GM23338 (cell line): ENCODE results near the gene LRRC28. TPM values are rescaled to one million over a fixed set of nuclear protein-coding genes. Genes with fewer than 3 reads are reported as not detected.

Experiments used
- ATAC-seq: fragments of 200-7000 bp; cut with Tn5 transposase; 3 replicates; pipeline ENCODE4 v1.9.1; 2020
- DNase-seq: peaks from one replicate; pipeline ENCODE4 v3.0.0-alpha.2; 2015; ENCODE audit warnings: low spot score
- H2AFZ ChIP-seq: fragments of 200-600 bp; sonication (generic); 2 replicates; pipeline ENCODE4 v1.8.0; 2016; ENCODE audit warnings: antibody characterized with exemption, mild to moderate bottlenecking, moderate library complexity
- H3F3A ChIP-seq: fragments of 200-600 bp; sonication (generic); replicated peaks from 2 replicates; pipeline ENCODE4 v1.8.0; 2017; ENCODE audit warnings: antibody characterized with exemption, mixed run types, low read depth
- H3K27ac ChIP-seq: fragments of 200-600 bp; sonication (generic); 2 replicates; pipeline ENCODE4 v1.6.1; 2016; ENCODE audit warnings: low read depth
- H3K27me3 ChIP-seq: fragments of 200-600 bp; sonication (generic); 2 replicates; pipeline ENCODE4 v1.8.0; 2016; ENCODE audit warnings: mild to moderate bottlenecking, mixed run types, moderate library complexity; ENCODE audit not compliant: insufficient read depth
- H3K36me3 ChIP-seq: fragments of 200-600 bp; sonication (generic); 2 replicates; pipeline ENCODE4 v1.8.0; 2016; ENCODE audit warnings: mild to moderate bottlenecking; ENCODE audit not compliant: insufficient read depth
- H3K4me1 ChIP-seq: fragments of 200-600 bp; sonication (generic); 2 replicates; pipeline ENCODE4 v1.8.0; 2016; ENCODE audit warnings: mild to moderate bottlenecking, moderate library complexity; ENCODE audit not compliant: insufficient read depth
- H3K4me2 ChIP-seq: fragments of 200-600 bp; sonication (generic); 2 replicates; pipeline ENCODE4 v1.7.1; 2017; ENCODE audit warnings: mixed run types
- H3K4me3 ChIP-seq: fragments of 200-600 bp; sonication (generic); 2 replicates; pipeline ENCODE4 v1.6.1; 2016; ENCODE audit warnings: mixed run types
- H3K79me2 ChIP-seq: fragments of 200-600 bp; sonication (generic); replicated peaks from 2 replicates; pipeline ENCODE4 v1.8.0; 2017; ENCODE audit warnings: mild to moderate bottlenecking; ENCODE audit not compliant: insufficient read depth
- H3K9me2 ChIP-seq: fragments of 200-600 bp; sonication (generic); 2 replicates; pipeline ENCODE4 v1.8.0; 2017; ENCODE audit not compliant: insufficient read depth
- H4K20me1 ChIP-seq: fragments of 200-600 bp; sonication (generic); replicated peaks from 2 replicates; pipeline ENCODE4 v1.8.0; 2017; ENCODE audit warnings: mild to moderate bottlenecking; ENCODE audit not compliant: insufficient read depth
- H3K27ac Mint-ChIP-seq: 2 replicates; pipeline ENCODE4 v1.8.0; 2020; ENCODE audit warnings: inconsistent platforms, mild to moderate bottlenecking, moderate library complexity, mixed read lengths
- H3K27me3 Mint-ChIP-seq: 3 replicates; pipeline ENCODE4 v1.8.0; 2022; ENCODE audit warnings: low read depth, mild to moderate bottlenecking, moderate library complexity, mixed read lengths, inconsistent platforms; ENCODE audit not compliant: insufficient read depth, poor library complexity
- H3K36me3 Mint-ChIP-seq: 3 replicates; pipeline ENCODE4 v1.8.0; 2021; ENCODE audit warnings: low read depth, mild to moderate bottlenecking, inconsistent platforms, moderate library complexity, mixed read lengths
- H3K4me1 Mint-ChIP-seq: 3 replicates; pipeline ENCODE4 v1.8.0; 2020; ENCODE audit warnings: mild to moderate bottlenecking, inconsistent platforms, mixed read lengths
- H3K4me3 Mint-ChIP-seq: 3 replicates; pipeline ENCODE4 v1.8.0; 2021; ENCODE audit warnings: moderate library complexity, mild to moderate bottlenecking, inconsistent platforms, mixed read lengths
- H3K9me3 Mint-ChIP-seq: 3 replicates; pipeline ENCODE4 v1.8.0; 2020; ENCODE audit warnings: moderate library complexity, mild to moderate bottlenecking, inconsistent platforms, mixed read lengths
- EZH2phosphoT487 ChIP-seq: fragments of 200-600 bp; sonication (generic); IDR thresholded peaks from one replicate; pipeline ENCODE4 v1.8.1; 2018; ENCODE audit warnings: antibody characterized with exemption; ENCODE audit not compliant: unreplicated experiment
- REST ChIP-seq: IDR thresholded peaks from one replicate; pipeline ENCODE4 v1.6.1; 2018; ENCODE audit warnings: antibody characterized with exemption; ENCODE audit not compliant: unreplicated experiment
- STAT1 ChIP-seq: IDR thresholded peaks from one replicate; pipeline ENCODE4 v1.6.1; 2016; ENCODE audit warnings: antibody characterized with exemption; ENCODE audit not compliant: unreplicated experiment
- ZNF331 ChIP-seq: fragments of 250-450 bp; sonication (Bioruptor Pico); IDR thresholded peaks from 2 replicates; pipeline ENCODE4 v1.5.0; 2020; ENCODE audit warnings: low read depth, mild to moderate bottlenecking, moderate library complexity
- ZNF462 ChIP-seq: fragments of 250-450 bp; sonication (Bioruptor Pico); IDR thresholded peaks from 2 replicates; pipeline ENCODE4 v1.5.0; 2020; ENCODE audit warnings: mild to moderate bottlenecking, moderate library complexity
- polyA plus RNA-seq: library from polyadenylated mRNA; unstranded; fragments of >200 nt; fragmentation: Nextera tagmentation; extraction: Ambion mirVana; gene quantifications from 2 replicates; pipeline ENCODE4 v1.2.1, GENCODE V29; 2016
- total RNA-seq: library from RNA; depleted of rRNA; stranded (reverse); fragments of >200 nt; shearing (Covaris generic); gene quantifications from 2 replicates; pipeline ENCODE4 v1.2.3, GENCODE V29; 2014
- TF ChIP-seq, protein P1 (sequence below), 2 experiments: fragments of 200-600 bp in 1 of 2; sonication (generic) in 1 of 2; conservative IDR thresholded peaks; 2 replicates each; pipeline versions ENCODE4 v1.5.1 to v1.6.1; 2016 to 2017; ENCODE audit warnings: antibody characterized with exemption in 2 of 2, low read depth in 2 of 2, mild to moderate bottlenecking in 2 of 2, moderate library complexity in 1 of 2
- TF ChIP-seq, protein P2 (sequence below): IDR thresholded peaks from 2 replicates; pipeline ENCODE4 v1.6.1; 2016; ENCODE audit warnings: antibody characterized with exemption

Gene LRRC28
- total and polyA plus RNA-seq, 2 experiments from 2014 or later, result 12.9 to 28.4 TPM

GRCh38 chr15:99426431-99427105 is 175.3 kb downstream of the LRRC28 start (continued):
- TF ChIP-seq, protein P1, sequence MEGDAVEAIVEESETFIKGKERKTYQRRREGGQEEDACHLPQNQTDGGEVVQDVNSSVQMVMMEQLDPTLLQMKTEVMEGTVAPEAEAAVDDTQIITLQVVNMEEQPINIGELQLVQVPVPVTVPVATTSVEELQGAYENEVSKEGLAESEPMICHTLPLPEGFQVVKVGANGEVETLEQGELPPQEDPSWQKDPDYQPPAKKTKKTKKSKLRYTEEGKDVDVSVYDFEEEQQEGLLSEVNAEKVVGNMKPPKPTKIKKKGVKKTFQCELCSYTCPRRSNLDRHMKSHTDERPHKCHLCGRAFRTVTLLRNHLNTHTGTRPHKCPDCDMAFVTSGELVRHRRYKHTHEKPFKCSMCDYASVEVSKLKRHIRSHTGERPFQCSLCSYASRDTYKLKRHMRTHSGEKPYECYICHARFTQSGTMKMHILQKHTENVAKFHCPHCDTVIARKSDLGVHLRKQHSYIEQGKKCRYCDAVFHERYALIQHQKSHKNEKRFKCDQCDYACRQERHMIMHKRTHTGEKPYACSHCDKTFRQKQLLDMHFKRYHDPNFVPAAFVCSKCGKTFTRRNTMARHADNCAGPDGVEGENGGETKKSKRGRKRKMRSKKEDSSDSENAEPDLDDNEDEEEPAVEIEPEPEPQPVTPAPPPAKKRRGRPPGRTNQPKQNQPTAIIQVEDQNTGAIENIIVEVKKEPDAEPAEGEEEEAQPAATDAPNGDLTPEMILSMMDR (conservative IDR thresholded peaks at IDR 0.05; ENCODE audit: low read depth in 2 of 2), result no peak
- TF ChIP-seq STAT1 (no peak), EZH2phosphoT487 (no peak), ZNF331 (CRISPR knock-in tag) (no peak), REST (no peak)

GRCh38 chr15:99427210-99427609 is 175.9 kb downstream of the LRRC28 start:
- Histone ChIP-seq H3F3A (no peaks in the 10 kb centered on the region), H3K27ac (no peak overlapping the region), H2AFZ (no peak overlapping the region), H3K36me3 (no peaks in the 10 kb centered on the region), H3K4me2 (no peak overlapping the region), H3K27me3 (no peaks in the 10 kb centered on the region), H3K9me2 (no peaks in the 10 kb centered on the region), H4K20me1 (no peaks in the 10 kb centered on the region), H3K4me3 (no peak overlapping the region), H3K79me2 (no peaks in the 10 kb centered on the region), H3K4me1 (no peaks in the 10 kb centered on the region)
- Mint-ChIP-seq H3K4me3 (no peak overlapping the region), H3K36me3 (no peaks in the 10 kb centered on the region; the same call in 2 of the 3 replicates), H3K4me1 (no peaks in the 10 kb centered on the region; the same call in 2 of the 3 replicates), H3K9me3 (no peaks in the 10 kb centered on the region), H3K27me3 (peaks cover 3% of the 10 kb centered on the region), H3K27ac (no peak overlapping the region)
- DNase-seq (no peak), ATAC-seq (no peak)
- no peak for TF ChIP-seq ZNF462 (CRISPR knock-in tag)
- TF ChIP-seq REST, result no peak
- TF ChIP-seq, protein P2, sequence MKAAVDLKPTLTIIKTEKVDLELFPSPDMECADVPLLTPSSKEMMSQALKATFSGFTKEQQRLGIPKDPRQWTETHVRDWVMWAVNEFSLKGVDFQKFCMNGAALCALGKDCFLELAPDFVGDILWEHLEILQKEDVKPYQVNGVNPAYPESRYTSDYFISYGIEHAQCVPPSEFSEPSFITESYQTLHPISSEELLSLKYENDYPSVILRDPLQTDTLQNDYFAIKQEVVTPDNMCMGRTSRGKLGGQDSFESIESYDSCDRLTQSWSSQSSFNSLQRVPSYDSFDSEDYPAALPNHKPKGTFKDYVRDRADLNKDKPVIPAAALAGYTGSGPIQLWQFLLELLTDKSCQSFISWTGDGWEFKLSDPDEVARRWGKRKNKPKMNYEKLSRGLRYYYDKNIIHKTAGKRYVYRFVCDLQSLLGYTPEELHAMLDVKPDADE, result no peak
